ENCODE data around the gene XKR8.

XKR8 gene

GRCh38 chr1:27970401-27970800 is 10.6 kb downstream of the XKR8 start:
- no peak overlapping the region for H3K27ac ChIP-seq (ENCODE audit: low read depth, low read length)
- no peak overlapping the region for H3K9ac ChIP-seq (ENCODE audit: low read depth, low read length)
- no peaks in the 10 kb centered on the region for H3K4me1 ChIP-seq (ENCODE audit: control insufficient read depth, insufficient read depth, low read length)

GRCh38 chr1:27971674-27972073 is 11.9 kb downstream of the XKR8 start:
- Histone ChIP-seq H3K27ac (ENCODE audit: low read depth, low read length) (no peak overlapping the region), H3K9ac (ENCODE audit: low read depth, low read length) (no peak overlapping the region), H3K4me3 (ENCODE audit: low read depth, low read length) (no peak overlapping the region), H3K4me1 (ENCODE audit: control insufficient read depth, insufficient read depth, low read length) (no peaks in the 10 kb centered on the region), H3K9me3 (ENCODE audit: control insufficient read depth, insufficient read depth, low read length) (no peaks in the 10 kb centered on the region), H3K36me3 (ENCODE audit: control insufficient read depth, insufficient read depth, low read length) (peaks cover 35% of the 10 kb centered on the region), H3K27me3 (ENCODE audit: control insufficient read depth, insufficient read depth, low read length) (no peaks in the 10 kb centered on the region)

More at GRCh38 chr1:27970401-27970800, 10.6 kb downstream of the XKR8 start:
- H3K4me3 ChIP-seq (ENCODE audit: low read depth, low read length), result no peak overlapping the region
- H3K36me3 ChIP-seq (ENCODE audit: control insufficient read depth, insufficient read depth, low read length), result peaks cover 36% of the 10 kb centered on the region
- no peaks in the 10 kb centered on the region for H3K27me3 ChIP-seq (ENCODE audit: control insufficient read depth, insufficient read depth, low read length)
- no peaks in the 10 kb centered on the region for H3K9me3 ChIP-seq (ENCODE audit: control insufficient read depth, insufficient read depth, low read length)

GRCh38 chr1:27972141-27972540 is 12.4 kb downstream of the XKR8 start:
- H3K27ac ChIP-seq (ENCODE audit: low read depth, low read length), result no peak overlapping the region
- no peaks in the 10 kb centered on the region for H3K27me3 ChIP-seq (ENCODE audit: control insufficient read depth, insufficient read depth, low read length)
- no peaks in the 10 kb centered on the region for H3K4me1 ChIP-seq (ENCODE audit: control insufficient read depth, insufficient read depth, low read length)
- peaks cover 34% of the 10 kb centered on the region for H3K36me3 ChIP-seq (ENCODE audit: control insufficient read depth, insufficient read depth, low read length)
- no peak overlapping the region for H3K4me3 ChIP-seq (ENCODE audit: low read depth, low read length)
- H3K9ac ChIP-seq (ENCODE audit: low read depth, low read length), result no peak overlapping the region
- no peaks in the 10 kb centered on the region for H3K9me3 ChIP-seq (ENCODE audit: control insufficient read depth, insufficient read depth, low read length)

- H3K27me3 ChIP-seq (ENCODE audit: control insufficient read depth, insufficient read depth, low read length), result no peaks in the 10 kb centered on the region
- H3K9ac ChIP-seq (ENCODE audit: low read depth, low read length), result no peak overlapping the region
- H3K36me3 ChIP-seq (ENCODE audit: control insufficient read depth, insufficient read depth, low read length), result peaks cover 21% of the 10 kb centered on the region; the same call in 1 of the 2 replicates
- H3K27ac ChIP-seq (ENCODE audit: low read depth, low read length), result no peak overlapping the region
- no peaks in the 10 kb centered on the region for H3K9me3 ChIP-seq (ENCODE audit: control insufficient read depth, insufficient read depth, low read length)
- H3K4me3 ChIP-seq (ENCODE audit: low read depth, low read length), result no peak overlapping the region
- no peaks in the 10 kb centered on the region for H3K4me1 ChIP-seq (ENCODE audit: control insufficient read depth, insufficient read depth, low read length)
These were observed 14.1 kb downstream of the XKR8 start for GRCh38 chr1:27973771-27974416.

- peaks cover 21% of the 10 kb centered on the region; the same call in 1 of the 2 replicates for H3K36me3 ChIP-seq (ENCODE audit: control insufficient read depth, insufficient read depth, low read length)
These were observed 14.6 kb downstream of the XKR8 start for GRCh38 chr1:27974417-27974781.

GRCh38 chr1:27979151-27979858 is 19.5 kb downstream of the XKR8 start:
- Histone ChIP-seq H3K27me3 (ENCODE audit: control insufficient read depth, insufficient read depth, low read length) (no peaks in the 10 kb centered on the region), H3K9me3 (ENCODE audit: control insufficient read depth, insufficient read depth, low read length) (no peaks in the 10 kb centered on the region), H3K4me1 (ENCODE audit: control insufficient read depth, insufficient read depth, low read length) (no peaks in the 10 kb centered on the region), H3K27ac (ENCODE audit: low read depth, low read length) (no peak overlapping the region), H3K9ac (ENCODE audit: low read depth, low read length) (no peak overlapping the region), H3K4me3 (ENCODE audit: low read depth, low read length) (no peak overlapping the region), H3K36me3 (ENCODE audit: control insufficient read depth, insufficient read depth, low read length) (peaks cover 7% of the 10 kb centered on the region; the same call in 1 of the 2 replicates)

More at GRCh38 chr1:27974417-27974781, 14.6 kb downstream of the XKR8 start:
- Histone ChIP-seq H3K9ac (ENCODE audit: low read depth, low read length) (no peak overlapping the region), H3K27ac (ENCODE audit: low read depth, low read length) (no peak overlapping the region), H3K4me3 (ENCODE audit: low read depth, low read length) (no peak overlapping the region), H3K4me1 (ENCODE audit: control insufficient read depth, insufficient read depth, low read length) (no peaks in the 10 kb centered on the region), H3K27me3 (ENCODE audit: control insufficient read depth, insufficient read depth, low read length) (no peaks in the 10 kb centered on the region), H3K9me3 (ENCODE audit: control insufficient read depth, insufficient read depth, low read length) (no peaks in the 10 kb centered on the region)

GRCh38 chr1:27979859-27980201 is 20.1 kb downstream of the XKR8 start:
- H3K9ac ChIP-seq (ENCODE audit: low read depth, low read length), result no peak overlapping the region
- H3K36me3 ChIP-seq (ENCODE audit: control insufficient read depth, insufficient read depth, low read length), result peaks cover 7% of the 10 kb centered on the region; the same call in 1 of the 2 replicates
- H3K27ac ChIP-seq (ENCODE audit: low read depth, low read length), result no peak overlapping the region
- no peaks in the 10 kb centered on the region for H3K4me1 ChIP-seq (ENCODE audit: control insufficient read depth, insufficient read depth, low read length)
- no peaks in the 10 kb centered on the region for H3K9me3 ChIP-seq (ENCODE audit: control insufficient read depth, insufficient read depth, low read length)
- no peaks in the 10 kb centered on the region for H3K27me3 ChIP-seq (ENCODE audit: control insufficient read depth, insufficient read depth, low read length)
- no peak overlapping the region for H3K4me3 ChIP-seq (ENCODE audit: low read depth, low read length)

GRCh38 chr1:27980216-27980845 is 20.6 kb downstream of the XKR8 start:
- Histone ChIP-seq H3K4me3 (ENCODE audit: low read depth, low read length) (no peak overlapping the region), H3K4me1 (ENCODE audit: control insufficient read depth, insufficient read depth, low read length) (no peaks in the 10 kb centered on the region), H3K9ac (ENCODE audit: low read depth, low read length) (no peak overlapping the region), H3K36me3 (ENCODE audit: control insufficient read depth, insufficient read depth, low read length) (peaks cover 7% of the 10 kb centered on the region; the same call in 1 of the 2 replicates), H3K27ac (ENCODE audit: low read depth, low read length) (no peak overlapping the region), H3K9me3 (ENCODE audit: control insufficient read depth, insufficient read depth, low read length) (no peaks in the 10 kb centered on the region), H3K27me3 (ENCODE audit: control insufficient read depth, insufficient read depth, low read length) (no peaks in the 10 kb centered on the region)

GRCh38 chr1:27981145-27981544 is 21.4 kb downstream of the XKR8 start:
- no peaks in the 10 kb centered on the region for H3K9me3 ChIP-seq (ENCODE audit: control insufficient read depth, insufficient read depth, low read length)
- H3K9ac ChIP-seq (ENCODE audit: low read depth, low read length), result no peak overlapping the region
- H3K4me3 ChIP-seq (ENCODE audit: low read depth, low read length), result no peak overlapping the region
- no peak overlapping the region for H3K27ac ChIP-seq (ENCODE audit: low read depth, low read length)
- no peaks in the 10 kb centered on the region for H3K27me3 ChIP-seq (ENCODE audit: control insufficient read depth, insufficient read depth, low read length)
- no peaks in the 10 kb centered on the region for H3K4me1 ChIP-seq (ENCODE audit: control insufficient read depth, insufficient read depth, low read length)
- H3K36me3 ChIP-seq (ENCODE audit: control insufficient read depth, insufficient read depth, low read length), result peaks cover 7% of the 10 kb centered on the region; the same call in 1 of the 2 replicates

GRCh38 chr1:27990920-27991537 is 31.3 kb downstream of the XKR8 start:
- peaks cover 80% of the 10 kb centered on the region for H3K36me3 ChIP-seq (ENCODE audit: control insufficient read depth, insufficient read depth, low read length)
- H3K9me3 ChIP-seq (ENCODE audit: control insufficient read depth, insufficient read depth, low read length), result no peaks in the 10 kb centered on the region
- H3K9ac ChIP-seq (ENCODE audit: low read depth, low read length), result no peak overlapping the region
- no peaks in the 10 kb centered on the region for H3K27me3 ChIP-seq (ENCODE audit: control insufficient read depth, insufficient read depth, low read length)
- no peaks in the 10 kb centered on the region for H3K4me1 ChIP-seq (ENCODE audit: control insufficient read depth, insufficient read depth, low read length)
- no peak overlapping the region for H3K27ac ChIP-seq (ENCODE audit: low read depth, low read length)
- no peak overlapping the region for H3K4me3 ChIP-seq (ENCODE audit: low read depth, low read length)

- Histone ChIP-seq H3K27me3 (ENCODE audit: control insufficient read depth, insufficient read depth, low read length) (no peaks in the 10 kb centered on the region), H3K9ac (ENCODE audit: low read depth, low read length) (no peak overlapping the region), H3K4me3 (ENCODE audit: low read depth, low read length) (no peak overlapping the region), H3K9me3 (ENCODE audit: control insufficient read depth, insufficient read depth, low read length) (no peaks in the 10 kb centered on the region), H3K27ac (ENCODE audit: low read depth, low read length) (no peak overlapping the region), H3K36me3 (ENCODE audit: control insufficient read depth, insufficient read depth, low read length) (peaks cover 87% of the 10 kb centered on the region), H3K4me1 (ENCODE audit: control insufficient read depth, insufficient read depth, low read length) (no peaks in the 10 kb centered on the region)
These were observed 32.5 kb downstream of the XKR8 start for GRCh38 chr1:27992276-27992675.

Data from HUES48 (cell line).